ENCODE results near the gene ZNF507. TPM values are rescaled to one million over a fixed set of nuclear protein-coding genes. Genes with fewer than 3 reads are reported as not detected.

Gene ZNF507
- total and polyA plus RNA-seq, 4 donors, result 2.9 to 14.1 (median 7.1) TPM

GRCh38 chr19:32396046-32396652, 50.7 kb downstream of the ZNF507 start:
- Histone ChIP-seq H3K36me3 (ENCODE audit: control insufficient read depth in 4 of 4, insufficient read depth in 3 of 4, low read depth in 1 of 4, low read length in 3 of 4) (no peaks in the 10 kb centered on the region), H3K9me3 (ENCODE audit: control insufficient read depth in 4 of 4, low read length in 3 of 4) (no peaks in the 10 kb centered on the region), H3K4me1 (ENCODE audit: control insufficient read depth in 4 of 4, insufficient read depth in 4 of 4, low read length in 3 of 4) (no peaks in the 10 kb centered on the region), H3K4me3 (ENCODE audit: low read depth in 1 of 3, low read length in 3 of 3) (no peak overlapping the region), H3K27ac (ENCODE audit: low read depth in 1 of 2, low read length in 2 of 2) (no peak overlapping the region), H3K27me3 (ENCODE audit: control insufficient read depth in 4 of 4, insufficient read depth in 4 of 4, low read length in 3 of 4) (no peaks in the 10 kb centered on the region), H3K9ac (ENCODE audit: low read depth in 1 of 2, low read length in 2 of 2) (no peak overlapping the region)
- DNase-seq (ENCODE audit: low spot score), result no peak
- no peak for TF ChIP-seq HNF4A (conservative IDR thresholded peaks at IDR 0.05)
- TF ChIP-seq YY1 (IDR thresholded peaks at IDR 0.05), result no peak
- no peak for TF ChIP-seq NR2F2 (IDR thresholded peaks at IDR 0.05)
- no peak for TF ChIP-seq ATF3 (IDR thresholded peaks at IDR 0.05)
- no peak for TF ChIP-seq RAD21 (IDR thresholded peaks at IDR 0.05)
- TF ChIP-seq ZBTB33 (IDR thresholded peaks at IDR 0.05), result no peak
- TF ChIP-seq CTCF (IDR thresholded peaks at IDR 0.05; ENCODE audit: low read depth, low read length, missing input control), result no peak
- TF ChIP-seq EGR1 (IDR thresholded peaks at IDR 0.05; ENCODE audit: low read depth in 2 of 2), result no peak
- no peak for TF ChIP-seq FOXA2 (IDR thresholded peaks at IDR 0.05)
- TF ChIP-seq, protein P1, sequence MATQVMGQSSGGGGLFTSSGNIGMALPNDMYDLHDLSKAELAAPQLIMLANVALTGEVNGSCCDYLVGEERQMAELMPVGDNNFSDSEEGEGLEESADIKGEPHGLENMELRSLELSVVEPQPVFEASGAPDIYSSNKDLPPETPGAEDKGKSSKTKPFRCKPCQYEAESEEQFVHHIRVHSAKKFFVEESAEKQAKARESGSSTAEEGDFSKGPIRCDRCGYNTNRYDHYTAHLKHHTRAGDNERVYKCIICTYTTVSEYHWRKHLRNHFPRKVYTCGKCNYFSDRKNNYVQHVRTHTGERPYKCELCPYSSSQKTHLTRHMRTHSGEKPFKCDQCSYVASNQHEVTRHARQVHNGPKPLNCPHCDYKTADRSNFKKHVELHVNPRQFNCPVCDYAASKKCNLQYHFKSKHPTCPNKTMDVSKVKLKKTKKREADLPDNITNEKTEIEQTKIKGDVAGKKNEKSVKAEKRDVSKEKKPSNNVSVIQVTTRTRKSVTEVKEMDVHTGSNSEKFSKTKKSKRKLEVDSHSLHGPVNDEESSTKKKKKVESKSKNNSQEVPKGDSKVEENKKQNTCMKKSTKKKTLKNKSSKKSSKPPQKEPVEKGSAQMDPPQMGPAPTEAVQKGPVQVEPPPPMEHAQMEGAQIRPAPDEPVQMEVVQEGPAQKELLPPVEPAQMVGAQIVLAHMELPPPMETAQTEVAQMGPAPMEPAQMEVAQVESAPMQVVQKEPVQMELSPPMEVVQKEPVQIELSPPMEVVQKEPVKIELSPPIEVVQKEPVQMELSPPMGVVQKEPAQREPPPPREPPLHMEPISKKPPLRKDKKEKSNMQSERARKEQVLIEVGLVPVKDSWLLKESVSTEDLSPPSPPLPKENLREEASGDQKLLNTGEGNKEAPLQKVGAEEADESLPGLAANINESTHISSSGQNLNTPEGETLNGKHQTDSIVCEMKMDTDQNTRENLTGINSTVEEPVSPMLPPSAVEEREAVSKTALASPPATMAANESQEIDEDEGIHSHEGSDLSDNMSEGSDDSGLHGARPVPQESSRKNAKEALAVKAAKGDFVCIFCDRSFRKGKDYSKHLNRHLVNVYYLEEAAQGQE (IDR thresholded peaks at IDR 0.05), result no peak
- TF ChIP-seq FOXA1 (IDR thresholded peaks at IDR 0.05), result no peak
- TF ChIP-seq TAF1 (conservative IDR thresholded peaks at IDR 0.05), result no peak
- no peak for TF ChIP-seq JUND (IDR thresholded peaks at IDR 0.05)
- 89% methylated on average over 6 of the region's 6 CpGs for WGBS

GRCh38 chr19:32397671-32398101, 52.3 kb downstream of the ZNF507 start:
- 81% methylated on average over 5 of the region's 5 CpGs for WGBS
- no peak for TF ChIP-seq FOXA2 (IDR thresholded peaks at IDR 0.05)
- TF ChIP-seq RAD21 (IDR thresholded peaks at IDR 0.05), result no peak
- TF ChIP-seq, protein P1 (IDR thresholded peaks at IDR 0.05), result no peak
- TF ChIP-seq TAF1 (conservative IDR thresholded peaks at IDR 0.05), result no peak
- TF ChIP-seq ZBTB33 (IDR thresholded peaks at IDR 0.05), result no peak
- no peak for TF ChIP-seq MAX (IDR thresholded peaks at IDR 0.05)
- TF ChIP-seq EGR1 (IDR thresholded peaks at IDR 0.05; ENCODE audit: low read depth in 2 of 2), result no peak
- no peak for TF ChIP-seq ATF3 (IDR thresholded peaks at IDR 0.05)
- no peak for TF ChIP-seq YY1 (IDR thresholded peaks at IDR 0.05)
- TF ChIP-seq JUND (IDR thresholded peaks at IDR 0.05), result no peak

More at GRCh38 chr19:32397671-32398101, 52.3 kb downstream of the ZNF507 start:
- Histone ChIP-seq H3K4me1 (ENCODE audit: control insufficient read depth in 4 of 4, insufficient read depth in 4 of 4, low read length in 3 of 4) (no peaks in the 10 kb centered on the region), H3K9ac (ENCODE audit: low read depth in 1 of 2, low read length in 2 of 2) (no peak overlapping the region), H3K9me3 (ENCODE audit: control insufficient read depth in 4 of 4, low read length in 3 of 4) (no peaks in the 10 kb centered on the region), H3K4me3 (ENCODE audit: low read depth in 1 of 3, low read length in 3 of 3) (no peak overlapping the region), H3K27ac (ENCODE audit: low read depth in 1 of 2, low read length in 2 of 2) (no peak overlapping the region), H3K36me3 (ENCODE audit: control insufficient read depth in 4 of 4, insufficient read depth in 3 of 4, low read depth in 1 of 4, low read length in 3 of 4) (no peaks in the 10 kb centered on the region), H3K27me3 (ENCODE audit: control insufficient read depth in 4 of 4, insufficient read depth in 4 of 4, low read length in 3 of 4) (no peaks in the 10 kb centered on the region)
- no peak for DNase-seq (ENCODE audit: low spot score)

Data from liver (tissue), 9 donors.